SK-N-SH treated with all-trans-retinoic acid at 6 μM for 48 hours (cell line): ENCODE data around the gene GIPC2.

Experiments used
- ISL1 ChIP-seq: fragments of 250-450 bp; sonication (Bioruptor Pico); IDR thresholded peaks from 2 replicates; pipeline ENCODE4 v2.1.2; 2022; ENCODE audit warnings: mild to moderate bottlenecking, moderate library complexity
- OSR1 ChIP-seq: fragments of 250-450 bp; sonication (Bioruptor Pico); IDR thresholded peaks from 2 replicates; pipeline ENCODE4 v1.8.0; 2022; ENCODE audit warnings: moderate library complexity, mild to moderate bottlenecking, inconsistent platforms
- PATZ1 ChIP-seq: fragments of 250-450 bp; sonication (Bioruptor Pico); IDR thresholded peaks from 2 replicates; pipeline ENCODE4 v1.8.0; 2020; ENCODE audit warnings: mild to moderate bottlenecking, moderate library complexity, borderline replicate concordance
- RARB ChIP-seq: fragments of 250-450 bp; sonication (Bioruptor Pico); IDR thresholded peaks from 2 replicates; pipeline ENCODE4 v1.8.0; 2021; ENCODE audit warnings: mild to moderate bottlenecking, moderate library complexity
- TCF4 ChIP-seq: fragments of 250-450 bp; sonication (Bioruptor Pico); IDR thresholded peaks from 2 replicates; pipeline ENCODE4 v1.8.0; 2021; ENCODE audit warnings: mild to moderate bottlenecking, moderate library complexity, borderline replicate concordance
- TSHZ2 ChIP-seq: fragments of 250-450 bp; sonication (Bioruptor Pico); IDR thresholded peaks from 2 replicates; pipeline ENCODE4 v1.5.0; 2020; ENCODE audit warnings: mild to moderate bottlenecking, moderate library complexity
- ZFP30 ChIP-seq: fragments of 450-650 bp; formaldehyde crosslinking; IDR thresholded peaks from 2 replicates; pipeline ENCODE4 v1.5.0; 2022; ENCODE audit warnings: mild to moderate bottlenecking, moderate library complexity
- ZNF8 ChIP-seq: fragments of 450-650 bp; formaldehyde crosslinking; IDR thresholded peaks from 2 replicates; pipeline ENCODE4 v1.5.0; 2020; ENCODE audit warnings: mild to moderate bottlenecking, moderate library complexity
- TF ChIP-seq, protein P1 (sequence below): fragments of 250-450 bp; sonication (Bioruptor Pico); IDR thresholded peaks from 2 replicates; pipeline ENCODE4 v1.5.1; 2020; ENCODE audit warnings: low read depth, mild to moderate bottlenecking, moderate library complexity

GRCh38 chr1:78047631-78048030 is 1.9 kb downstream of the GIPC2 start:
- no peak for TF ChIP-seq PATZ1 (CRISPR knock-in tag)
- TF ChIP-seq OSR1 = no peak
- no peak for TF ChIP-seq RARB (CRISPR knock-in tag)
- TF ChIP-seq, protein P1, sequence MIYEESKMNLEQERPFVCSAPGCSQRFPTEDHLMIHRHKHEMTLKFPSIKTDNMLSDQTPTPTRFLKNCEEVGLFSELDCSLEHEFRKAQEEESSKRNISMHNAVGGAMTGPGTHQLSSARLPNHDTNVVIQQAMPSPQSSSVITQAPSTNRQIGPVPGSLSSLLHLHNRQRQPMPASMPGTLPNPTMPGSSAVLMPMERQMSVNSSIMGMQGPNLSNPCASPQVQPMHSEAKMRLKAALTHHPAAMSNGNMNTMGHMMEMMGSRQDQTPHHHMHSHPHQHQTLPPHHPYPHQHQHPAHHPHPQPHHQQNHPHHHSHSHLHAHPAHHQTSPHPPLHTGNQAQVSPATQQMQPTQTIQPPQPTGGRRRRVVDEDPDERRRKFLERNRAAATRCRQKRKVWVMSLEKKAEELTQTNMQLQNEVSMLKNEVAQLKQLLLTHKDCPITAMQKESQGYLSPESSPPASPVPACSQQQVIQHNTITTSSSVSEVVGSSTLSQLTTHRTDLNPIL = no peak
- no peak for TF ChIP-seq TSHZ2 (CRISPR knock-in tag)
- TF ChIP-seq TCF4 (CRISPR knock-in tag) = no peak
- no peak for TF ChIP-seq ZFP30 (CRISPR knock-in tag)
- no peak for TF ChIP-seq ZNF8 (CRISPR knock-in tag)
- TF ChIP-seq ISL1 (CRISPR knock-in tag) = no peak
